HepG2 (cell line): ENCODE data around the gene ASXL1. TPM values are rescaled to one million over a fixed set of nuclear protein-coding genes. Genes with fewer than 3 reads are reported as not detected.

Experiments used
- ARHGAP35 ChIP-seq: sonication (generic); formaldehyde crosslinking; IDR thresholded peaks from 2 replicates; pipeline ENCODE4 v1.9.0; 2022; ENCODE audit warnings: mild to moderate bottlenecking, inconsistent platforms, moderate library complexity, missing genetic modification reagents, borderline replicate concordance
- ARNT ChIP-seq: fragments of 450-650 bp; IDR thresholded peaks from 2 replicates; pipeline ENCODE4 v1.6.1; 2017
- ESRRA ChIP-seq: sonication (generic); formaldehyde crosslinking; IDR thresholded peaks from 2 replicates; pipeline ENCODE4 v1.5.1; 2020; ENCODE audit warnings: mild to moderate bottlenecking, low read depth, missing genetic modification reagents
- KDM1A ChIP-seq: IDR thresholded peaks from 2 replicates; pipeline ENCODE4 v1.6.1; 2016; ENCODE audit warnings: missing compliant biosample characterization
- MIXL1 ChIP-seq: IDR thresholded peaks from 2 replicates; pipeline ENCODE4 v1.6.1; 2016
- SIN3A ChIP-seq: IDR thresholded peaks from 2 replicates; pipeline ENCODE4 v1.6.1; 2011; ENCODE audit warnings: low read depth, mild to moderate bottlenecking, control low read depth, low read length, borderline replicate concordance
- SMYD3 ChIP-seq: sonication (generic); formaldehyde crosslinking; IDR thresholded peaks from 2 replicates; pipeline ENCODE4 v1.8.1; 2023; ENCODE audit warnings: mild to moderate bottlenecking, missing genetic modification reagents
- THYN1 ChIP-seq: sonication (generic); formaldehyde crosslinking; IDR thresholded peaks from 2 replicates; pipeline ENCODE4 v1.8.1; 2023; ENCODE audit warnings: low read depth, mild to moderate bottlenecking, moderate library complexity, missing genetic modification reagents, borderline replicate concordance
- ZBTB3 ChIP-seq: sonication (generic); formaldehyde crosslinking; IDR thresholded peaks from 2 replicates; pipeline ENCODE4 v1.4.0; 2020; ENCODE audit warnings: low read depth, mild to moderate bottlenecking, moderate library complexity, missing genetic modification reagents, borderline replicate concordance
- ZFP1 ChIP-seq: IDR thresholded peaks from 2 replicates; pipeline ENCODE4 v1.6.1; 2016
- ZNF124 ChIP-seq: sonication (generic); formaldehyde crosslinking; IDR thresholded peaks from 2 replicates; pipeline ENCODE4 v1.4.0; 2020; ENCODE audit warnings: missing genetic modification reagents
- ZNF232 ChIP-seq: sonication (generic); formaldehyde crosslinking; IDR thresholded peaks from 2 replicates; pipeline ENCODE4 v1.4.0; 2020; ENCODE audit warnings: missing genetic modification reagents, borderline replicate concordance
- ZNF331 ChIP-seq: sonication (generic); formaldehyde crosslinking; IDR thresholded peaks from 2 replicates; pipeline ENCODE4 v1.4.0; 2020; ENCODE audit warnings: missing genetic modification reagents
- ZNF430 ChIP-seq: sonication (generic); formaldehyde crosslinking; IDR thresholded peaks from 2 replicates; pipeline ENCODE4 v1.9.0; 2021; ENCODE audit warnings: mild to moderate bottlenecking, missing genetic modification reagents
- ZNF564 ChIP-seq: sonication (generic); formaldehyde crosslinking; IDR thresholded peaks from 2 replicates; pipeline ENCODE4 v1.8.1; 2023; ENCODE audit warnings: mild to moderate bottlenecking, missing genetic modification reagents
- ZNF782 ChIP-seq: sonication (generic); formaldehyde crosslinking; IDR thresholded peaks from 2 replicates; pipeline ENCODE4 v1.4.0; 2020; ENCODE audit warnings: missing genetic modification reagents, mild to moderate bottlenecking, borderline replicate concordance
- ZSCAN12 ChIP-seq: sonication (generic); formaldehyde crosslinking; IDR thresholded peaks from 2 replicates; pipeline ENCODE4 v1.9.0; 2021; ENCODE audit warnings: mild to moderate bottlenecking, missing genetic modification reagents
- polyA plus RNA-seq, 8 experiments: library from polyadenylated mRNA; depleted of rRNA in 3 of 8; stranded (reverse) in 7 of 8; unstranded in 1 of 8; fragments of >200 nt; fragmentation: Illumina TruSeq in 4 of 8; extraction: Trizol in 4 of 8; gene quantifications; 2 replicates each; pipeline versions ENCODE4 v1.2.1 to v1.2.3, GENCODE V29; 2011 to 2016; ENCODE audit warnings: low read depth in 4 of 8, missing spikeins in 1 of 8, mixed read lengths in 1 of 8; ENCODE audit not compliant: insufficient read depth in 1 of 8
- total RNA-seq, 5 experiments: library from RNA; depleted of rRNA; stranded (reverse); fragments of >200 nt; fragmentation: Illumina TruSeq; extraction: Trizol; gene quantifications; 2 replicates each; pipeline ENCODE4 v1.2.3, GENCODE V29; 2016; ENCODE audit warnings: low read depth in 1 of 5
- TF ChIP-seq, protein P1 (sequence below): sonication (generic); formaldehyde crosslinking; IDR thresholded peaks from 2 replicates; pipeline ENCODE4 v1.5.1; 2020; ENCODE audit warnings: mild to moderate bottlenecking, missing genetic modification reagents
- TF ChIP-seq, protein P2 (sequence below): sonication (generic); formaldehyde crosslinking; IDR thresholded peaks from 2 replicates; pipeline ENCODE4 v1.4.0; 2020; ENCODE audit warnings: missing genetic modification reagents
- TF ChIP-seq, protein P3 (sequence below): sonication (generic); formaldehyde crosslinking; IDR thresholded peaks from 2 replicates; pipeline ENCODE4 v1.4.0; 2020; ENCODE audit warnings: mild to moderate bottlenecking, missing genetic modification reagents
- TF ChIP-seq, protein P4 (sequence below): sonication (generic); formaldehyde crosslinking; IDR thresholded peaks from 2 replicates; pipeline ENCODE4 v1.8.0; 2022; ENCODE audit warnings: mild to moderate bottlenecking, missing genetic modification reagents, moderate library complexity

ASXL1 gene
- total and polyA plus RNA-seq, 2 of the 13 experiments (the other 11 are each of a cell fraction or from before 2014, with no cell fraction given), result 62.1 to 74.8 TPM

DNA sequence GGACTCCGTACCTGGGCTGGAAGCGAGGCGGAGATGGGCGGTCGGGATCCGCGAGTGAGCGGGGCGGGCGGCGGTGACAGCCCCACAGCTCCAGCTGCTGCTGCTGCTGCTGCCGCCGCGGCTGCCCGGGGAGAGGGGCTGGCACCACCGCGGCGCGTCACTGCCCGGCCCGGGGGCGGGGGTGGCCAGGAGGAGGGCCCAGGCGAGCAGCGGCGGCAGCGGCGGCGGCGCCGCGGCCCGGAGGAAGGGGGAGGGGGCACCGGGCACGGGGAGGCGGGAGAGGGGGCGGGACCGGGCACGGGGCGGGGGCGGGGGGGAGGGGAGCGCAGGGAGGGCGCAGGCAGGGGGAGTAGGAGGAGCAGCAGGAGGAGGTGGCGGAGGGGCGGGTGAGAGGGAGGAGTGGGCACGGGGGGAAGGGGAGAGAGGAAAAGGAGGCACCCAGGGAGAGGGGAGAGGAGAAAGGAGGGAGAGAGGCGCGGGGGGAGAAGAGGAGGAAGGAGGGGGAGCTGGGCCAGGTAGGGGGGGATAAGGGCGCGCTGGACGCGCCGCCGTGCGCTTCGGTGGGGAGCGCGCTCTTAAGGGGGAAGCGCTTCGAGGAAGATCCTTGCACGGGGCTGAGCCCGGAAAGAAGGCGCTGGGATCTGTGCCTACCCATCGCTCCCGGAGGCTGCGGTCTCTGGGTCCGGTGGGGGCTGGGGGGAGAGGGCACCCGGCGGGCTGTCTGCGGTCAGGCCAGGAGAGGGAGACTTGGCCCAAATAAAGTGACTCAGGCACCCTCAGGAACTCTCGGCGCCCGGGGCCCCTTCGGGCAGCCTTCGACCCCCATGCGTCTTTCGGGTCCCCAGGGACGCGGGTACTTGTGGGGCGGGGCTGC is 125.5 kb downstream of the ASXL1 start (continued):
- TF ChIP-seq THYN1 (no peak), ZNF430 (CRISPR knock-in tag) (peak; percentile 91), SMYD3 (CRISPR knock-in tag) (no peak), MIXL1 (CRISPR knock-in tag) (no peak), ZFP1 (0 out of 2 replicates have a peak, but pooled peaks have one; percentile 39), ZNF331 (CRISPR knock-in tag) (no peak), ZNF782 (CRISPR knock-in tag) (peak; percentile 57; the same call in 1 of the 2 replicates), KDM1A (CRISPR knock-in tag) (no peak), ZNF564 (CRISPR knock-in tag) (no peak), ARHGAP35 (0 out of 2 replicates have a peak, but pooled peaks have one; percentile 34), ZNF232 (CRISPR knock-in tag) (peak; percentile 87; the same call in 1 of the 2 replicates), SIN3A (peak; percentile 75; the same call in 1 of the 2 replicates), ZSCAN12 (CRISPR knock-in tag) (0 out of 2 replicates have a peak, but pooled peaks have one; percentile 53), ZNF124 (CRISPR knock-in tag) (peak; percentile 72), ARNT (no peak), ESRRA (CRISPR knock-in tag) (no peak), ZBTB3 (CRISPR knock-in tag) (no peak)
- TF ChIP-seq, protein P1, sequence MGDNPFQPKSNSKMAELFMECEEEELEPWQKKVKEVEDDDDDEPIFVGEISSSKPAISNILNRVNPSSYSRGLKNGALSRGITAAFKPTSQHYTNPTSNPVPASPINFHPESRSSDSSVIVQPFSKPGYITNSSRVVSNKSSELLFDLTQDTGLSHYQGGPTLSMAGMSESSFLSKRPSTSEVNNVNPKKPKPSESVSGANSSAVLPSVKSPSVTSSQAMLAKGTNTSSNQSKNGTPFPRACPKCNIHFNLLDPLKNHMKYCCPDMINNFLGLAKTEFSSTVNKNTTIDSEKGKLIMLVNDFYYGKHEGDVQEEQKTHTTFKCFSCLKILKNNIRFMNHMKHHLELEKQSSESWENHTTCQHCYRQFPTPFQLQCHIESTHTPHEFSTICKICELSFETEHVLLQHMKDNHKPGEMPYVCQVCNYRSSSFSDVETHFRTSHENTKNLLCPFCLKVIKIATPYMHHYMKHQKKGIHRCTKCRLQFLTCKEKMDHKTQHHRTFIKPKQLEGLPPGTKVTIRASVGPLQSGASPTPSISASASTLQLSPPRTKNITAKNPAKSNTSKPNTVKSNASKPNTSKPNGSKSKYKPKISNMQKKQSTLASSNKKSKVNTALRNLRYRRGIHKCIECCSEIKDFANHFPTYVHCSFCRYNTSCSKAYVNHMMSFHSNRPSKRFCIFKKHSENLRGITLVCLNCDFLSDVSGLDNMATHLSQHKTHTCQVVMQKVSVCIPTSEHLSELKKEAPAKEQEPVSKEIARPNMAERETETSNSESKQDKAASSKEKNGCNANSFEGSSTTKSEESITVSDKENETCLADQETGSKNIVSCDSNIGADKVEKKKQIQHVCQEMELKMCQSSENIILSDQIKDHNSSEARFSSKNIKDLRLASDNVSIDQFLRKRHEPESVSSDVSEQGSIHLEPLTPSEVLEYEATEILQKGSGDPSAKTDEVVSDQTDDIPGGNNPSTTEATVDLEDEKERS (CRISPR knock-in tag), result 0 out of 2 replicates have a peak, but pooled peaks have one; percentile 34
- TF ChIP-seq, protein P2, sequence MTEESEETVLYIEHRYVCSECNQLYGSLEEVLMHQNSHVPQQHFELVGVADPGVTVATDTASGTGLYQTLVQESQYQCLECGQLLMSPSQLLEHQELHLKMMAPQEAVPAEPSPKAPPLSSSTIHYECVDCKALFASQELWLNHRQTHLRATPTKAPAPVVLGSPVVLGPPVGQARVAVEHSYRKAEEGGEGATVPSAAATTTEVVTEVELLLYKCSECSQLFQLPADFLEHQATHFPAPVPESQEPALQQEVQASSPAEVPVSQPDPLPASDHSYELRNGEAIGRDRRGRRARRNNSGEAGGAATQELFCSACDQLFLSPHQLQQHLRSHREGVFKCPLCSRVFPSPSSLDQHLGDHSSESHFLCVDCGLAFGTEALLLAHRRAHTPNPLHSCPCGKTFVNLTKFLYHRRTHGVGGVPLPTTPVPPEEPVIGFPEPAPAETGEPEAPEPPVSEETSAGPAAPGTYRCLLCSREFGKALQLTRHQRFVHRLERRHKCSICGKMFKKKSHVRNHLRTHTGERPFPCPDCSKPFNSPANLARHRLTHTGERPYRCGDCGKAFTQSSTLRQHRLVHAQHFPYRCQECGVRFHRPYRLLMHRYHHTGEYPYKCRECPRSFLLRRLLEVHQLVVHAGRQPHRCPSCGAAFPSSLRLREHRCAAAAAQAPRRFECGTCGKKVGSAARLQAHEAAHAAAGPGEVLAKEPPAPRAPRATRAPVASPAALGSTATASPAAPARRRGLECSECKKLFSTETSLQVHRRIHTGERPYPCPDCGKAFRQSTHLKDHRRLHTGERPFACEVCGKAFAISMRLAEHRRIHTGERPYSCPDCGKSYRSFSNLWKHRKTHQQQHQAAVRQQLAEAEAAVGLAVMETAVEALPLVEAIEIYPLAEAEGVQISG (CRISPR knock-in tag), result 0 out of 2 replicates have a peak, but pooled peaks have one; percentile 23
- TF ChIP-seq, protein P3, sequence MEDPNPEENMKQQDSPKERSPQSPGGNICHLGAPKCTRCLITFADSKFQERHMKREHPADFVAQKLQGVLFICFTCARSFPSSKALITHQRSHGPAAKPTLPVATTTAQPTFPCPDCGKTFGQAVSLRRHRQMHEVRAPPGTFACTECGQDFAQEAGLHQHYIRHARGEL, result peak; percentile 70; the same call in 1 of the 2 replicates
- TF ChIP-seq, protein P4, sequence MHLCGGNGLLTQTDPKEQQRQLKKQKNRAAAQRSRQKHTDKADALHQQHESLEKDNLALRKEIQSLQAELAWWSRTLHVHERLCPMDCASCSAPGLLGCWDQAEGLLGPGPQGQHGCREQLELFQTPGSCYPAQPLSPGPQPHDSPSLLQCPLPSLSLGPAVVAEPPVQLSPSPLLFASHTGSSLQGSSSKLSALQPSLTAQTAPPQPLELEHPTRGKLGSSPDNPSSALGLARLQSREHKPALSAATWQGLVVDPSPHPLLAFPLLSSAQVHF (CRISPR knock-in tag), result no peak
